ENCODE results near the gene TMTC4.
A peak's percentile ranks its signal among the peaks of the same experiment; 100 is the strongest.
"Not testable (repeated sequence)": the region's sequence is repeated elsewhere in the genome, so short reads cannot be mapped to it uniquely, and the experiment has no call there.

Gene TMTC4

GRCh38 chr13:100581030-100581429, 93.6 kb downstream of the TMTC4 start:
- no peak for DNase-seq

- DNase-seq, result no peak
These were observed 94.5 kb downstream of the TMTC4 start for GRCh38 chr13:100580045-100580444.

- not testable (repeated sequence) for DNase-seq
These were observed 97.4 kb downstream of the TMTC4 start for GRCh38 chr13:100577239-100577638.

- DNase-seq, result peak; percentile 87
These were observed 101.5 kb downstream of the TMTC4 start for GRCh38 chr13:100573121-100573520.

- DNase-seq, result no peak
These were observed 108.1 kb downstream of the TMTC4 start for GRCh38 chr13:100566543-100566942.

- DNase-seq, result no peak
These were observed 109.3 kb downstream of the TMTC4 start for GRCh38 chr13:100565286-100565685.

GRCh38 chr13:100564444-100565223, 110.0 kb downstream of the TMTC4 start:
- no peak for DNase-seq

- no peak for DNase-seq
These were observed 110.8 kb downstream of the TMTC4 start for GRCh38 chr13:100563779-100564178.

- DNase-seq, result no peak
These were observed 112.9 kb downstream of the TMTC4 start for GRCh38 chr13:100561599-100562204.

- DNase-seq, result no peak
These were observed 113.5 kb downstream of the TMTC4 start for GRCh38 chr13:100561158-100561499.

GRCh38 chr13:100560498-100561157, 114.0 kb downstream of the TMTC4 start:
- no peak for DNase-seq

GRCh38 chr13:100559886-100560285, 114.7 kb downstream of the TMTC4 start:
- no peak for DNase-seq

Measured in suppressor macrophage treated with lipopolysaccharide for 4 hours (primary cell).